ENCODE measurements around the gene ITGA5. TPM values are rescaled to one million over a fixed set of nuclear protein-coding genes. Genes with fewer than 3 reads are reported as not detected.

ITGA5 gene
- total and polyA plus RNA-seq, 9 of the 15 experiments (the other 6 are each of a cell fraction or from before 2014, with no cell fraction given) = 9.1 to 82.1 (median 47.4) TPM

DNA sequence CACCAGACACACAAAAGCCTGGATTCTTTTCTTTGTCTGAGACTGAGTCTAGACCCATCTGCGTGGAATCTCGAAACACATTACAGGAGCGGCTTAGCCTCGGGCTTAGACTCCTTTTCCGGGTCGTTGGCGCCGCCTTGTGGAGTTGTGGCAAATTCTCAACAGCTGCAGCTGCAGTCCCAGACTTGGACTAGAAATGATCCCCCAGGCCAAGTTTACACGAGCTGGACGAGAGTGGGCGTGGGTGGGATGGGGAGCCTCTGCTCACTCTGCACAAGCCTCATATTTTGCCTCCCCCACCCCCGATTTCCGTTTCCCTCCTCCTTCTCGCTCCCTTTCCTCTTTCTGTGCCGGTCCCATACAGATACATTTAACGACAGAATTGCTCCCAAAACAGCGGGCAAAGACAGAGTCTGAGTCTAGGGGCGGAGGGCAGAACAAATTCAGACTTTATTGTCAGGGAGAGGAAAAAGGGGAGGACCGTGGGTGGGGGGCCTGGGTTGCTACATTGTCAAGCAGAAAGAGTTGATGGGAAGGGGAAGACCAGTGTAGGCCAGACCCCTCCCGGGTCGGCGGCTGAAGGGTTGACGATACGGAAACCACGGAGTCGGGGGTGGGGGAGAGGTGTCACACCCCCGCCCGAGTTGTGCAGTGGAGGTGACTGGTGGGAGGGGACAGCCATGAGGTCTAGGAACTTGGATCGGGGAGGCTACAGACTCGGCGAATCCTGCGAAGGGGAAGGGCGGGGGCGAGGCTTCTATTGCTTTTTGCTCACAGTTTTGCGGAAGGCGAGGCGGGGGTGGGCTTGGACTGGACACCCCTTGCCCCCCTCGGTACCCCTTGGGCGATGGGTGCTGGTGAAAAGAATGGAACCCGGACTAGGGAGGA, 50.1 kb downstream of the ITGA5 start (continued):
- TF ChIP-seq RERE (CRISPR knock-in tag; IDR thresholded peaks at IDR 0.05; ENCODE audit: borderline replicate concordance) (0 out of 2 replicates have a peak, but pooled peaks have one; percentile 67), FIP1L1 (IDR thresholded peaks at IDR 0.05; ENCODE audit: low read depth, low read length, poor library complexity, severe bottlenecking) (peak; percentile 19), ZNF431 (CRISPR knock-in tag; IDR thresholded peaks at IDR 0.05) (no peak), POLR2A (conservative IDR thresholded peaks at IDR 0.05) (peak; percentile 53), RNF2 (IDR thresholded peaks at IDR 0.05) (peak; percentile 25; the same call in 1 of the 2 replicates), HLTF (IDR thresholded peaks at IDR 0.05) (peak; percentile 20; the same call in 1 of the 2 replicates), NBN (IDR thresholded peaks at IDR 0.05; ENCODE audit: low read depth) (peak; percentile 69; the same call in 1 of the 2 replicates), ETS1 (conservative IDR thresholded peaks at IDR 0.05; ENCODE audit: control insufficient read depth, low read depth, low read length) (0 out of 2 replicates have a peak, but pooled peaks have one; percentile 24), SMARCE1 (IDR thresholded peaks at IDR 0.05) (0 out of 2 replicates have a peak, but pooled peaks have one; percentile 26), ATF1 (CRISPR knock-in tag; IDR thresholded peaks at IDR 0.05) (no peak), ATF1 (tag; IDR thresholded peaks at IDR 0.05) (0 out of 2 replicates have a peak, but pooled peaks have one; percentile 23), MBD2 (IDR thresholded peaks at IDR 0.05; ENCODE audit: borderline replicate concordance, low read depth) (peak; percentile 19; the same call in 1 of the 2 replicates), HSF4 (CRISPR knock-in tag; IDR thresholded peaks at IDR 0.05; ENCODE audit: borderline replicate concordance) (no peak), MCM7 (IDR thresholded peaks at IDR 0.05) (no peak), GABPB1 (CRISPR knock-in tag; IDR thresholded peaks at IDR 0.05) (peak; percentile 61; the same call in 1 of the 2 replicates), ASH1L (IDR thresholded peaks at IDR 0.05; ENCODE audit: borderline replicate concordance, low read depth, partially characterized antibody) (peak; percentile 23), XRCC4 (IDR thresholded peaks at IDR 0.05; ENCODE audit: extremely low read depth, insufficient read depth, insufficient read length) (no peak)
- TF ChIP-seq, protein P1, sequence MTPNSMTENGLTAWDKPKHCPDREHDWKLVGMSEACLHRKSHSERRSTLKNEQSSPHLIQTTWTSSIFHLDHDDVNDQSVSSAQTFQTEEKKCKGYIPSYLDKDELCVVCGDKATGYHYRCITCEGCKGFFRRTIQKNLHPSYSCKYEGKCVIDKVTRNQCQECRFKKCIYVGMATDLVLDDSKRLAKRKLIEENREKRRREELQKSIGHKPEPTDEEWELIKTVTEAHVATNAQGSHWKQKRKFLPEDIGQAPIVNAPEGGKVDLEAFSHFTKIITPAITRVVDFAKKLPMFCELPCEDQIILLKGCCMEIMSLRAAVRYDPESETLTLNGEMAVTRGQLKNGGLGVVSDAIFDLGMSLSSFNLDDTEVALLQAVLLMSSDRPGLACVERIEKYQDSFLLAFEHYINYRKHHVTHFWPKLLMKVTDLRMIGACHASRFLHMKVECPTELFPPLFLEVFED (CRISPR knock-in tag; conservative IDR thresholded peaks at IDR 0.05) = 0 out of 2 replicates have a peak, but pooled peaks have one; percentile 36
